A549 (cell line): ENCODE results near the gene SLC6A7. TPM values are rescaled to one million over a fixed set of nuclear protein-coding genes. Genes with fewer than 3 reads are reported as not detected.

ENCODE experiments used
- ATAC-seq, 2 experiments: fragments of 200-7000 bp in 1 of 2; fragments of >200 bp in 1 of 2; cut with Nextera tagmentation in 1 of 2; cut with Tn5 transposase in 1 of 2; 3 replicates each; pipeline versions ENCODE4 v1.8.0 to v1.9.1; 2018 to 2020; ENCODE audit warnings: mild to moderate bottlenecking in 1 of 2, moderate library complexity in 1 of 2
- CTCF ChIA-PET: fragments of 300-600 bp; sonication (Branson Sonifier 250); formaldehyde crosslinking; extraction: SDS; loops from one replicate; lab custom pipeline; 2021; ENCODE audit warnings: antibody characterized with exemption, inconsistent platforms; lab: Yijun Ruan, JAX
- POLR2A ChIA-PET: fragments of 350-600 bp; formaldehyde crosslinking; extraction: SDS; loops from one replicate; lab custom pipeline; 2021; ENCODE audit warnings: antibody characterized with exemption, inconsistent platforms; lab: Yijun Ruan, JAX
- DNase-seq, 2 experiments: peaks; one replicate each; pipeline versions ENCODE4 v3.0.0 to v3.0.0-alpha.2; 2011 to 2016; ENCODE audit warnings: low read depth in 1 of 2, low spot score in 1 of 2
- FAIRE-seq: peaks from 2 replicates; lab custom pipeline; 2011; peaks lifted over from hg19 to GRCh38; lab: Jason Lieb, UNC
- H3K27ac ChIP-seq, 2 experiments: fragments of >200 bp; sonication (Bioruptor Twin); formaldehyde crosslinking; 3 replicates each; pipeline ENCODE4 v1.5.1; 2016 to 2017
- H3K4me1 ChIP-seq: fragments of >200 bp; sonication (Bioruptor Twin); formaldehyde crosslinking; 3 replicates; pipeline ENCODE4 v1.6.1; 2016
- H3K4me2 ChIP-seq: fragments of >200 bp; sonication (Bioruptor Twin); formaldehyde crosslinking; 3 replicates; pipeline ENCODE4 v1.6.1; 2016
- H3K4me3 ChIP-seq: fragments of >200 bp; sonication (Bioruptor Twin); formaldehyde crosslinking; 3 replicates; pipeline ENCODE4 v1.5.1; 2016
- H3K9me3 ChIP-seq: fragments of >200 bp; sonication (Bioruptor Twin); formaldehyde crosslinking; 3 replicates; pipeline ENCODE4 v1.6.1; 2016
- BCL3 ChIP-seq: fragments of >200 bp; sonication (Bioruptor Twin); formaldehyde crosslinking; IDR thresholded peaks from 3 replicates; pipeline ENCODE4 v1.6.1; 2016
- BHLHE40 ChIP-seq: IDR thresholded peaks from 2 replicates; pipeline ENCODE4 v1.6.1; 2012; ENCODE audit warnings: low read depth, low read length, inconsistent platforms
- CBX2 ChIP-seq: fragments of 200-600 bp; sonication (generic); IDR thresholded peaks from 2 replicates; pipeline ENCODE4 v1.6.1; 2016; ENCODE audit warnings: low read depth, mild to moderate bottlenecking, borderline replicate concordance
- CEBPB ChIP-seq, 2 experiments: fragments of >200 bp in 1 of 2; sonication (Bioruptor Twin) in 1 of 2; formaldehyde crosslinking in 1 of 2; IDR thresholded peaks; 2 replicates each; pipeline ENCODE4 v1.6.1; 2012 to 2016
- CTCF ChIP-seq: fragments of >200 bp; sonication (Bioruptor Twin); formaldehyde crosslinking; IDR thresholded peaks from 3 replicates; pipeline ENCODE4 v1.5.1; 2016
- E2F6 ChIP-seq: IDR thresholded peaks from 2 replicates; pipeline ENCODE4 v1.6.1; 2012; ENCODE audit warnings: low read depth, borderline replicate concordance
- EHMT2 ChIP-seq: fragments of 200-600 bp; sonication (generic); IDR thresholded peaks from 2 replicates; pipeline ENCODE4 v1.6.1; 2016; ENCODE audit warnings: antibody characterized with exemption, low read depth, mild to moderate bottlenecking, moderate library complexity
- EP300 ChIP-seq, 2 experiments: fragments of >200 bp; sonication (Bioruptor Twin); formaldehyde crosslinking; IDR thresholded peaks; 2 replicates in 1 of 2; 3 replicates in 1 of 2; pipeline ENCODE4 v1.6.1; 2016 to 2017
- FOSB ChIP-seq: fragments of 250-450 bp; sonication (Bioruptor Pico); IDR thresholded peaks from 2 replicates; pipeline ENCODE4 v1.5.0; 2020; ENCODE audit warnings: mild to moderate bottlenecking, moderate library complexity
- HDAC2 ChIP-seq: fragments of 200-600 bp; sonication (generic); IDR thresholded peaks from 2 replicates; pipeline ENCODE4 v1.6.1; 2016
- HOXB13 ChIP-seq: fragments of 250-450 bp; sonication (Bioruptor Pico); IDR thresholded peaks from 2 replicates; pipeline ENCODE4 v1.5.0; 2020; ENCODE audit warnings: low read depth, mild to moderate bottlenecking, moderate library complexity
- KDM5A ChIP-seq: fragments of 200-600 bp; sonication (generic); IDR thresholded peaks from 2 replicates; pipeline ENCODE4 v1.6.1; 2016; ENCODE audit warnings: antibody characterized with exemption, mild to moderate bottlenecking
- NFE2L2 ChIP-seq: fragments of 150-350 bp; conservative IDR thresholded peaks from 2 replicates; pipeline ENCODE4 v1.6.1; 2014; ENCODE audit warnings: low read length
- NR3C1 ChIP-seq: fragments of >200 bp; sonication (Bioruptor Twin); formaldehyde crosslinking; IDR thresholded peaks from 3 replicates; pipeline ENCODE4 v1.6.1; 2017
- POLR2AphosphoS2 ChIP-seq: conservative IDR thresholded peaks from 2 replicates; pipeline ENCODE4 v1.6.1; 2012; ENCODE audit warnings: low read length, improper control_type of control experiment, inconsistent platforms
- RARB ChIP-seq: fragments of 250-450 bp; sonication (Bioruptor Pico); IDR thresholded peaks from 2 replicates; pipeline ENCODE4 v1.8.0; 2021; ENCODE audit warnings: mild to moderate bottlenecking, moderate library complexity
- RFX5 ChIP-seq: fragments of 450-650 bp; IDR thresholded peaks from 2 replicates; pipeline ENCODE4 v1.7.1; 2014; ENCODE audit warnings: antibody characterized with exemption, mild to moderate bottlenecking, moderate library complexity
- RNF2 ChIP-seq: fragments of 200-600 bp; sonication (generic); IDR thresholded peaks from 2 replicates; pipeline ENCODE4 v1.6.1; 2016; ENCODE audit warnings: low read depth, mild to moderate bottlenecking, antibody characterized with exemption, moderate library complexity, borderline replicate concordance
- SMC3 ChIP-seq: fragments of >200 bp; sonication (Bioruptor Twin); formaldehyde crosslinking; IDR thresholded peaks from 3 replicates; pipeline ENCODE4 v1.6.1; 2018; ENCODE audit warnings: inconsistent platforms
- USF2 ChIP-seq: fragments of 450-650 bp; IDR thresholded peaks from 2 replicates; pipeline ENCODE4 v1.6.1; 2014; ENCODE audit warnings: antibody characterized with exemption
- ZC3H11A ChIP-seq: fragments of 450-650 bp; IDR thresholded peaks from 2 replicates; pipeline ENCODE4 v1.6.1; 2014; ENCODE audit warnings: antibody characterized with exemption, mild to moderate bottlenecking
- WGBS: methylation state at CpG from one replicate; pipeline ENCODE4 v1.1.6; 2017; ENCODE audit errors: missing lambda C conversion rate; 5-methylcytosine and 5-hydroxymethylcytosine counted together
- polyA plus RNA-seq, 4 experiments: library from polyadenylated mRNA; depleted of rRNA in 3 of 4; stranded (reverse); fragments of >200 nt; fragmentation: RNase III in 1 of 4; extraction: RNeasy Plus Mini Kit Qiagen cat#74134 plus additional on column Dnase treatment in 1 of 4; gene quantifications; 2 replicates in 3 of 4; 3 replicates in 1 of 4; pipeline ENCODE4 v1.2.3, GENCODE V29; 2011 to 2017
- TF ChIP-seq, protein P1 (sequence below): fragments of 250-450 bp; sonication (Bioruptor Pico); IDR thresholded peaks from 2 replicates; pipeline ENCODE4 v1.5.0; 2021; ENCODE audit warnings: mild to moderate bottlenecking, moderate library complexity, borderline replicate concordance
- TF ChIP-seq, protein P2 (sequence below): fragments of 150-350 bp; IDR thresholded peaks from 2 replicates; pipeline ENCODE4 v1.6.1; 2014; ENCODE audit warnings: low read depth, mild to moderate bottlenecking, low read length

SLC6A7 gene
- polyA plus RNA-seq, 2 of the 4 experiments (the other 2 are of a cell fraction) = not detected

DNA sequence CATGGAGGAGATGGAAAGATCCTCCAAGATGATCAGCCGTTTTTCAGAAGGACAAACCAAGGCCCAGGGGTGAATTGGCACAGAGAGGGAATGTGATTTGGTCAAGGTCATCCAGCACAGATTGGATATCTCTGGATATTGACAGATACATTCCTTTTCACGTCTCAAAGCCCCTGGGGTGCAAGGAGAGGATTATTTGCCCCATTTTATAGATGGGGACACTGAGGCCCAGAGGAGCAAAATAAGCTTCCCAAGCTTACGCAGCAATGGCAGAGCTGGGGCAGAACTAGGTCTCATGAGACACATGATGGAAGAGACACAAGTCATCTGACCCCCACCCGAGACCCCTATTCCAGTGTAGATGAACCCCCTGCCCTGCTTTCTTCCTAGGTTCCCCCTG is 33.3 kb upstream of the SLC6A7 start:
- Histone ChIP-seq H3K4me2 (no peak overlapping the region), H3K4me1 (0 out of 3 replicates have a peak, but pooled peaks cover 3% of the 10 kb centered on the region), H3K9me3 (no peaks in the 10 kb centered on the region)
- DNase-seq = no peak
- no peak for ATAC-seq
- WGBS = 61% methylated on average over 4 of the region's 4 CpGs
- ChIA-PET POLR2A (no interaction called here), CTCF (interaction anchor here (1.2 to 8.8 kb wide), 5 partner anchors 13 to 194 kb away, joined by 3 to 140 read pairs (median 11); no protein-coding TSS in a partner anchor)
- TF ChIP-seq E2F6 (no peak), ZC3H11A (no peak), POLR2AphosphoS2 (no peak), CBX2 (no peak), RFX5 (no peak)
- TF ChIP-seq, all 56 proteins: peak for 0
- no peak overlapping the region for H3K4me3 ChIP-seq
- H3K27ac ChIP-seq = no peak overlapping the region
- FAIRE-seq = no peak

DNA sequence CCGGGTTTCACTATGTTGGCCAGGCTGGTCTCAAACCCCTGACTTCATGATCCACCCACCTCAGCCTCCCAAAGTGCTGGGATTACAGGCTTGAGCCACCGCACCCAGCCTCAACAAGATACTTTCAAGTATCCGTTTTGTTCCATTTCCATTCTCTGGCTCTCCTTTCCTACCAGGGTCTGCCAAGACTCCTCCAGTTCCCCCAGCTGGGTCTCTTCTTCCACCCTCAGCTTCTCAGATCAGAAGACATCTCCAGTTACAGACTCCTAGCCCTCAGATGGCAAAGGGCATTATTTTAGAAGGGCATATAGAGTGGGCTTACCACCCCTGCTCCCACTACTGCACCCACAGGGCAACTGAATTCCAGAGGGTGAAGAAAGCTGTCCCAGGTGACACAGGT is 32.7 kb upstream of the SLC6A7 start:
- CTCF ChIA-PET = interaction anchor here (0.6 to 8.8 kb wide), 7 partner anchors 12 to 301 kb away, joined by 3 to 140 read pairs (median 7); no protein-coding TSS in a partner anchor
- no peak for DNase-seq
- 0 out of 3 replicates have a peak, but pooled peaks cover 3% of the 10 kb centered on the region for H3K4me1 ChIP-seq
- FAIRE-seq = no peak
- no peak for ATAC-seq
- no peak overlapping the region for H3K4me3 ChIP-seq
- POLR2A ChIA-PET = no interaction called here
- 87% methylated on average over 3 of the region's 3 CpGs for WGBS
- no peak for TF ChIP-seq HOXB13 (CRISPR knock-in tag)
- TF ChIP-seq NR3C1 = no peak
- TF ChIP-seq RNF2 = no peak
- TF ChIP-seq, protein P1, sequence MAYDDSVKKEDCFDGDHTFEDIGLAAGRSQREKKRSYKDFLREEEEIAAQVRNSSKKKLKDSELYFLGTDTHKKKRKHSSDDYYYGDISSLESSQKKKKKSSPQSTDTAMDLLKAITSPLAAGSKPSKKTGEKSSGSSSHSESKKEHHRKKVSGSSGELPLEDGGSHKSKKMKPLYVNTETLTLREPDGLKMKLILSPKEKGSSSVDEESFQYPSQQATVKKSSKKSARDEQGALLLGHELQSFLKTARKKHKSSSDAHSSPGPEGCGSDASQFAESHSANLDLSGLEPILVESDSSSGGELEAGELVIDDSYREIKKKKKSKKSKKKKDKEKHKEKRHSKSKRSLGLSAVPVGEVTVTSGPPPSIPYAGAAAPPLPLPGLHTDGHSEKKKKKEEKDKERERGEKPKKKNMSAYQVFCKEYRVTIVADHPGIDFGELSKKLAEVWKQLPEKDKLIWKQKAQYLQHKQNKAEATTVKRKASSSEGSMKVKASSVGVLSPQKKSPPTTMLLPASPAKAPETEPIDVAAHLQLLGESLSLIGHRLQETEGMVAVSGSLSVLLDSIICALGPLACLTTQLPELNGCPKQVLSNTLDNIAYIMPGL (CRISPR knock-in tag) = no peak
- TF ChIP-seq BCL3 = no peak
- TF ChIP-seq RFX5 = no peak
- no peak for TF ChIP-seq FOSB
- no peak for TF ChIP-seq NFE2L2
- no peak for TF ChIP-seq POLR2AphosphoS2
- no peak for TF ChIP-seq HDAC2
- no peak for TF ChIP-seq USF2
- TF ChIP-seq, protein P2, sequence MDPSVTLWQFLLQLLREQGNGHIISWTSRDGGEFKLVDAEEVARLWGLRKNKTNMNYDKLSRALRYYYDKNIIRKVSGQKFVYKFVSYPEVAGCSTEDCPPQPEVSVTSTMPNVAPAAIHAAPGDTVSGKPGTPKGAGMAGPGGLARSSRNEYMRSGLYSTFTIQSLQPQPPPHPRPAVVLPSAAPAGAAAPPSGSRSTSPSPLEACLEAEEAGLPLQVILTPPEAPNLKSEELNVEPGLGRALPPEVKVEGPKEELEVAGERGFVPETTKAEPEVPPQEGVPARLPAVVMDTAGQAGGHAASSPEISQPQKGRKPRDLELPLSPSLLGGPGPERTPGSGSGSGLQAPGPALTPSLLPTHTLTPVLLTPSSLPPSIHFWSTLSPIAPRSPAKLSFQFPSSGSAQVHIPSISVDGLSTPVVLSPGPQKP = no peak
- TF ChIP-seq EHMT2 = no peak
- TF ChIP-seq RARB = no peak
- no peak for TF ChIP-seq EP300 (IDR thresholded peaks at IDR 0.05)
- TF ChIP-seq BHLHE40 = no peak
- TF ChIP-seq CEBPB (IDR thresholded peaks at IDR 0.05) = no peak
- no peak for TF ChIP-seq KDM5A
- TF ChIP-seq CTCF = no peak
- TF ChIP-seq SMC3 = no peak
- no peaks in the 10 kb centered on the region for H3K9me3 ChIP-seq
- no peak overlapping the region for H3K4me2 ChIP-seq
- H3K27ac ChIP-seq = no peak overlapping the region
